H9 (cell line): ENCODE data around the gene TBCK. TPM values are rescaled to one million over a fixed set of nuclear protein-coding genes. Genes with fewer than 3 reads are reported as not detected.

ENCODE experiments used
- DNase-seq: peaks from one replicate; pipeline ENCODE4 v3.0.0-alpha.2; 2017
- H2AFZ ChIP-seq: one replicate; pipeline ENCODE4 v1.6.1; 2013; ENCODE audit warnings: mild to moderate bottlenecking, low read length, control low read depth, moderate library complexity
- H2AK5ac ChIP-seq: 2 replicates; pipeline ENCODE4 v1.6.1; 2013; ENCODE audit warnings: low read length, control low read depth, mixed read lengths; ENCODE audit not compliant: insufficient read length
- H2BK120ac ChIP-seq: one replicate; pipeline ENCODE4 v1.6.1; 2013; ENCODE audit warnings: low read depth, mild to moderate bottlenecking, low read length, control low read depth, inconsistent platforms; ENCODE audit not compliant: poor library complexity, severe bottlenecking
- H2BK12ac ChIP-seq: 2 replicates; pipeline ENCODE4 v1.6.1; 2013; ENCODE audit warnings: low read length, control low read depth, mixed read lengths, low read depth; ENCODE audit not compliant: insufficient read length
- H2BK15ac ChIP-seq: 2 replicates; pipeline ENCODE4 v1.6.1; 2013; ENCODE audit warnings: low read depth, low read length, control low read depth
- H2BK20ac ChIP-seq: one replicate; pipeline ENCODE4 v1.6.1; 2013; ENCODE audit warnings: low read depth, mild to moderate bottlenecking, low read length, control low read depth, inconsistent platforms; ENCODE audit not compliant: poor library complexity, severe bottlenecking
- H2BK5ac ChIP-seq: 2 replicates; pipeline ENCODE4 v1.6.1; 2013; ENCODE audit warnings: low read length, control low read depth, mixed read lengths; ENCODE audit not compliant: insufficient read length
- H3K14ac ChIP-seq: 2 replicates; pipeline ENCODE4 v1.6.1; 2013; ENCODE audit warnings: low read length, control low read depth; ENCODE audit not compliant: insufficient read depth
- H3K18ac ChIP-seq: 2 replicates; pipeline ENCODE4 v1.6.1; 2013; ENCODE audit warnings: low read depth, mild to moderate bottlenecking, mixed read lengths, low read length, control low read depth; ENCODE audit not compliant: insufficient read length
- H3K23ac ChIP-seq: 2 replicates; pipeline ENCODE4 v1.6.1; 2013; ENCODE audit warnings: low read length, control low read depth, mixed read lengths, low read depth; ENCODE audit not compliant: insufficient read length
- H3K23me2 ChIP-seq: 2 replicates; pipeline ENCODE4 v1.6.1; 2013; ENCODE audit warnings: low read depth, mild to moderate bottlenecking, mixed read lengths, low read length, control low read depth; ENCODE audit not compliant: insufficient read length, poor library complexity, severe bottlenecking
- H3K27ac ChIP-seq: 2 replicates; pipeline ENCODE4 v1.5.1; 2013; ENCODE audit warnings: low read length, control low read depth, mixed read lengths, low read depth; ENCODE audit not compliant: insufficient read length
- H3K27me3 ChIP-seq: 2 replicates; pipeline ENCODE4 v1.6.1; 2013; ENCODE audit warnings: low read length, control low read depth, inconsistent platforms; ENCODE audit not compliant: insufficient read depth
- H3K4ac ChIP-seq: 2 replicates; pipeline ENCODE4 v1.6.1; 2013; ENCODE audit warnings: low read depth, mild to moderate bottlenecking, control low read depth, inconsistent platforms, low read length, moderate library complexity
- H3K4me1 ChIP-seq: 2 replicates; pipeline ENCODE4 v1.6.1; 2013; ENCODE audit warnings: low read length, control low read depth, inconsistent platforms; ENCODE audit not compliant: insufficient read depth
- H3K4me2 ChIP-seq: 2 replicates; pipeline ENCODE4 v1.6.1; 2013; ENCODE audit warnings: low read length, control low read depth, mixed read lengths; ENCODE audit not compliant: insufficient read length, insufficient read depth
- H3K56ac ChIP-seq: 2 replicates; pipeline ENCODE4 v1.6.1; 2013; ENCODE audit warnings: low read depth, mild to moderate bottlenecking, mixed read lengths, low read length, control low read depth; ENCODE audit not compliant: insufficient read length
- H3K79me1 ChIP-seq: 2 replicates; pipeline ENCODE4 v1.6.1; 2013; ENCODE audit warnings: low read depth, mild to moderate bottlenecking, moderate library complexity, low read length, control low read depth, inconsistent platforms; ENCODE audit not compliant: insufficient read depth, poor library complexity, severe bottlenecking
- H3K79me2 ChIP-seq: 2 replicates; pipeline ENCODE4 v1.6.1; 2013; ENCODE audit warnings: low read length, control low read depth, inconsistent platforms; ENCODE audit not compliant: insufficient read depth
- H3K9ac ChIP-seq: 2 replicates; pipeline ENCODE4 v1.6.1; 2013; ENCODE audit warnings: low read length, control low read depth, mixed read lengths; ENCODE audit not compliant: insufficient read length; ENCODE audit errors: extremely low read depth
- H3K9me3 ChIP-seq: one replicate; pipeline ENCODE4 v1.6.1; 2013; ENCODE audit warnings: low read depth, low read length, inconsistent platforms; ENCODE audit not compliant: control insufficient read depth
- H3T11ph ChIP-seq: one replicate; pipeline ENCODE4 v1.6.1; 2013; ENCODE audit warnings: mild to moderate bottlenecking, low read length, control low read depth, inconsistent platforms
- H4K20me1 ChIP-seq: one replicate; pipeline ENCODE4 v1.6.1; 2013; ENCODE audit not compliant: control insufficient read depth, insufficient read length, insufficient read depth
- H4K5ac ChIP-seq: 2 replicates; pipeline ENCODE4 v1.6.1; 2013; ENCODE audit warnings: low read depth, mild to moderate bottlenecking, mixed read lengths, low read length, control low read depth; ENCODE audit not compliant: insufficient read length
- H4K8ac ChIP-seq: replicated peaks from 2 replicates; pipeline ENCODE4 v1.6.1; 2013; ENCODE audit warnings: low read length, control low read depth, mixed read lengths, low read depth; ENCODE audit not compliant: insufficient read length
- H4K91ac ChIP-seq: 2 replicates; pipeline ENCODE4 v1.6.1; 2013; ENCODE audit warnings: low read depth, mild to moderate bottlenecking, moderate library complexity, mixed read lengths, low read length, control low read depth; ENCODE audit not compliant: insufficient read length
- H3K27ac Mint-ChIP-seq, 3 experiments: 2 replicates in 2 of 3; 3 replicates in 1 of 3; pipeline ENCODE4 v1.8.0; 2020 to 2021; ENCODE audit warnings: mixed read lengths in 3 of 3, mild to moderate bottlenecking in 1 of 3, moderate library complexity in 1 of 3
- H3K27me3 Mint-ChIP-seq: 2 replicates; pipeline ENCODE4 v1.8.0; 2021; ENCODE audit warnings: low read depth, mild to moderate bottlenecking, moderate library complexity, mixed read lengths
- H3K36me3 Mint-ChIP-seq, 3 experiments: 2 replicates in 2 of 3; 3 replicates in 1 of 3; pipeline ENCODE4 v1.8.0; 2020 to 2021; ENCODE audit warnings: low read depth in 3 of 3, mixed read lengths in 3 of 3; ENCODE audit not compliant: insufficient read depth in 1 of 3
- H3K4me1 Mint-ChIP-seq, 2 experiments: 2 replicates each; pipeline ENCODE4 v1.8.0; 2020; ENCODE audit warnings: mixed read lengths in 2 of 2
- H3K4me3 Mint-ChIP-seq, 2 experiments: 2 replicates in 1 of 2; 3 replicates in 1 of 2; pipeline ENCODE4 v1.8.0; 2020 to 2021; ENCODE audit warnings: mild to moderate bottlenecking in 2 of 2, mixed read lengths in 2 of 2, moderate library complexity in 1 of 2
- H3K9me3 Mint-ChIP-seq, 2 experiments: 2 replicates in 1 of 2; 3 replicates in 1 of 2; pipeline ENCODE4 v1.8.0; 2020; ENCODE audit warnings: mild to moderate bottlenecking in 2 of 2, mixed read lengths in 2 of 2, moderate library complexity in 1 of 2
- CTCF ChIP-seq: fragments of 200-600 bp; sonication (generic); conservative IDR thresholded peaks from 3 replicates; pipeline ENCODE4 v1.8.0; 2021; ENCODE audit warnings: antibody characterized with exemption, mild to moderate bottlenecking
- WGBS: extraction: QIAGEN DNeasy Blood & Tissue Kit; methylation state at CpG from one replicate; pipeline ENCODE4 v1.1.7; 2013; ENCODE audit warnings: missing lambda C conversion rate, low lambda C conversion rate, mixed read lengths; ENCODE audit not compliant: insufficient read length; ENCODE audit errors: extremely low coverage; 5-methylcytosine and 5-hydroxymethylcytosine counted together
- total RNA-seq: library from RNA; stranded (reverse); gene quantifications from 2 replicates; pipeline ENCODE4 v1.2.1, GENCODE V29; 2021

Gene TBCK
- total RNA-seq, 1 experiment from 2014 or later: 22.1 TPM

GRCh38 chr4:106238820-106239420, 77.1 kb downstream of the TBCK start:
- no peaks in the 10 kb centered on the region for H3K27me3 ChIP-seq
- H2BK12ac ChIP-seq: no peak overlapping the region
- H3K79me2 ChIP-seq: no peaks in the 10 kb centered on the region
- no peak overlapping the region for H3K23ac ChIP-seq
- H4K20me1 ChIP-seq: no peaks in the 10 kb centered on the region
- Mint-ChIP-seq H3K9me3 (no peaks in the 10 kb centered on the region; a peak in 1 of 5 replicates), H3K27me3 (no peaks in the 10 kb centered on the region), H3K36me3 (peaks cover 2 to 5% (median 3%) of the 10 kb centered on the region in 3 experiments; a peak in 4 of 7 replicates), H3K4me3 (no peak overlapping the region), H3K4me1 (0 out of 4 replicates have a peak, but pooled peaks cover 0 to 2% of the 10 kb centered on the region in 2 experiments), H3K27ac (peak overlapping the region in 2 of 3 experiments; percentile 57 to 73; a peak in 2 of 7 replicates)
- H3K4me1 ChIP-seq: no peaks in the 10 kb centered on the region
- no peak overlapping the region for H4K91ac ChIP-seq
- H2BK15ac ChIP-seq: no peak overlapping the region
- H2BK120ac ChIP-seq: no peak overlapping the region
- no peaks in the 10 kb centered on the region for H3K23me2 ChIP-seq
- H3K79me1 ChIP-seq: no peaks in the 10 kb centered on the region
- no peak overlapping the region for H3K4ac ChIP-seq
- no peaks in the 10 kb centered on the region for H3K9me3 ChIP-seq
- H4K8ac ChIP-seq: no peak overlapping the region
- peak; percentile 79 for TF ChIP-seq CTCF
- H3K9ac ChIP-seq: no peak overlapping the region
- no CpG with 5 or more reads among the region's 2 CpGs for WGBS
- H3K14ac ChIP-seq: no peak overlapping the region
- H2BK5ac ChIP-seq: no peak overlapping the region
- H4K5ac ChIP-seq: no peak overlapping the region
- no peak overlapping the region for H3T11ph ChIP-seq
- H2AFZ ChIP-seq: no peak overlapping the region
- no peak overlapping the region for H2AK5ac ChIP-seq
- peak; percentile 46 for DNase-seq
- no peak overlapping the region for H3K56ac ChIP-seq
- no peak overlapping the region for H2BK20ac ChIP-seq
- H3K27ac ChIP-seq: no peak overlapping the region
- H3K4me2 ChIP-seq: no peak overlapping the region
- no peak overlapping the region for H3K18ac ChIP-seq
